ENCODE data around the gene TACC2. TPM values are rescaled to one million over a fixed set of nuclear protein-coding genes. Genes with fewer than 3 reads are reported as not detected.

TACC2 gene
- total RNA-seq, 1 experiment from 2014 or later, result 24.4 TPM

GRCh38 chr10:122171302-122172075, 182.5 kb downstream of the TACC2 start:
- intact Hi-C loops (cut with micrococcal nuclease; ENCODE audit: unreplicated experiment), result no loop called here
- Mint-ChIP-seq H3K4me1 (ENCODE audit: low read depth, unreplicated experiment) (no peaks in the 10 kb centered on the region), H3K4me3 (ENCODE audit: low read depth, unreplicated experiment) (no peak overlapping the region), H3K9me3 (ENCODE audit: low read depth, unreplicated experiment) (no peaks in the 10 kb centered on the region), H3K27me3 (ENCODE audit: unreplicated experiment) (no peaks in the 10 kb centered on the region), H3K36me3 (ENCODE audit: insufficient read depth, unreplicated experiment) (no peaks in the 10 kb centered on the region), H3K27ac (ENCODE audit: unreplicated experiment) (no peak overlapping the region)
- no peak for TF ChIP-seq CTCF (IDR thresholded peaks at IDR 0.05; ENCODE audit: unreplicated experiment)
- no TSS peak for BruUV-seq (replicated peaks)
- CTCF ChIA-PET, result interaction anchor here (0.5 to 0.6 kb wide), 2 partner anchors 8 to 478 kb away, joined by 4 to 6 read pairs; no protein-coding TSS in a partner anchor
- DNase-seq, result no peak

DNA sequence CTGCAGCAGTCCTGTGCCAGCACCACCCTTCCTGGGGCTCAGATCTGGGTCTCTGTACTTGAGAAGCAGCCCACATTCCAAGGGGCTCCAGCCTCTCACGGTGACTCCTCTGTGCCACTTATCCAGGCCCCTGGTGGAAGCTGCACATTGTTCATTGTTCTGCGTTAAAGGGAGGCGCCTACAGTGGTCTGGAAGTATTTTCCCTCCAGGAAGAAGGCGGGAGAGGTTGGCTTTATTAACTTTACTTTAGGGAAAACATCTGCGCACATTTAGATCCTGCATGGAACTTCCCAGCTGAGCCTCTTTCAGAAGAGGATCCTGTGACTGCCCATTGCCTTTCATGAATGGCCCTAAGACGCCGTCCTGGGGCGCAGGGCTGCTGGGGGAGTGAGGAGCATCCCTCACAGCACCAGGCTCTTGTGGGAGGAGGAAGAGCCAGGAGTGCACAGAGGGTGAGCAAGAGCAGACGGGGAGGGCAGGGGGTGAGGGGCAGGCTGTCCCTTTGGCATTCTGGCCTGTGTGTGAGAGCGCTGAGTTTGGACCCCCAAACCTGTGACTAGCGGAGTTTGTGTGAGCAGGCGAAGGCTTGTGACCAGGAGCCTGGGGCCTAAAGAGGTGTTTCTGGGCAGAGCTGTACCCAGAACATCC, 183.5 kb downstream of the TACC2 start:
- Mint-ChIP-seq H3K27ac (ENCODE audit: unreplicated experiment) (no peak overlapping the region), H3K36me3 (ENCODE audit: insufficient read depth, unreplicated experiment) (no peaks in the 10 kb centered on the region), H3K27me3 (ENCODE audit: unreplicated experiment) (no peaks in the 10 kb centered on the region), H3K4me1 (ENCODE audit: low read depth, unreplicated experiment) (no peaks in the 10 kb centered on the region), H3K9me3 (ENCODE audit: low read depth, unreplicated experiment) (no peaks in the 10 kb centered on the region), H3K4me3 (ENCODE audit: low read depth, unreplicated experiment) (no peak overlapping the region)
- TF ChIP-seq CTCF (IDR thresholded peaks at IDR 0.05; ENCODE audit: unreplicated experiment), result no peak
- no peak for DNase-seq
- CTCF ChIA-PET, result no interaction called here
- no TSS peak for BruUV-seq (replicated peaks)
- intact Hi-C loops (cut with micrococcal nuclease; ENCODE audit: unreplicated experiment), result no loop called here

DNA sequence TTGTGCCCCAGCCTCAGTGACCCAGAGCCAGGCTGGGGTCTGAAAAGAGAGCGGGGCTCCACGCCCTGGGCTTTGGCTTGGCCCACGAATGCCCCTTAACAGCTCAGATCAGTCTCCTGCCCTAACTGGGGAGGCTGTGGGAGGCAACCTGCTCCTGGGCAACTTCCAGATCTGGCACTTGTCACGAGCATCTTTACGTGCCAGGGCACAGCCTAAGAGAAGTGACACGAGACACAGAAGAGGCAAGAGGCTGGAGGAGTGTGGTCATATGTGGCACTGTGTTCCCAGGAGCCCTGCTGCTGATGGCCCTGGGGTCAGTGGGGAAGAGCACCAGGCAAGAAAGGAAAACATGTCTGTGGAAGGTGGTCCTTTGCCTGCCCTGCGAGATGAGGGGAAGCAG, 184.4 kb downstream of the TACC2 start:
- Mint-ChIP-seq H3K4me1 (ENCODE audit: low read depth, unreplicated experiment) (no peaks in the 10 kb centered on the region), H3K27ac (ENCODE audit: unreplicated experiment) (no peak overlapping the region), H3K27me3 (ENCODE audit: unreplicated experiment) (no peaks in the 10 kb centered on the region), H3K9me3 (ENCODE audit: low read depth, unreplicated experiment) (no peaks in the 10 kb centered on the region), H3K36me3 (ENCODE audit: insufficient read depth, unreplicated experiment) (no peaks in the 10 kb centered on the region), H3K4me3 (ENCODE audit: low read depth, unreplicated experiment) (no peak overlapping the region)
- intact Hi-C loops (cut with micrococcal nuclease; ENCODE audit: unreplicated experiment), result no loop called here
- CTCF ChIA-PET, result no interaction called here
- no peak for TF ChIP-seq CTCF (IDR thresholded peaks at IDR 0.05; ENCODE audit: unreplicated experiment)
- no peak for DNase-seq
- BruUV-seq (replicated peaks), result no TSS peak

- no peak overlapping the region for H3K4me3 Mint-ChIP-seq (ENCODE audit: low read depth, unreplicated experiment)
- H3K9me3 Mint-ChIP-seq (ENCODE audit: low read depth, unreplicated experiment), result no peaks in the 10 kb centered on the region
- TF ChIP-seq CTCF (IDR thresholded peaks at IDR 0.05; ENCODE audit: unreplicated experiment), result no peak
- H3K4me1 Mint-ChIP-seq (ENCODE audit: low read depth, unreplicated experiment), result no peaks in the 10 kb centered on the region
- intact Hi-C loops (cut with micrococcal nuclease; ENCODE audit: unreplicated experiment), result no loop called here
- H3K36me3 Mint-ChIP-seq (ENCODE audit: insufficient read depth, unreplicated experiment), result no peaks in the 10 kb centered on the region
- no peaks in the 10 kb centered on the region for H3K27me3 Mint-ChIP-seq (ENCODE audit: unreplicated experiment)
- BruUV-seq (replicated peaks), result no TSS peak
- DNase-seq, result no peak
- CTCF ChIA-PET, result no interaction called here
- H3K27ac Mint-ChIP-seq (ENCODE audit: unreplicated experiment), result no peak overlapping the region
Observed at GRCh38 chr10:122173766-122174435, 184.9 kb downstream of the TACC2 start.
